Heart left ventricle (tissue), 16 donors: Measurements from ENCODE around the gene CACTIN. TPM values are rescaled to one million over a fixed set of nuclear protein-coding genes. Genes with fewer than 3 reads are reported as not detected.

Experiments
- ATAC-seq, 4 donors: fragments of 200-7000 bp; cut with Tn5 transposase; one replicate each; pipeline ENCODE4 v1.9.1; 2020 to 2022; ENCODE audit warnings: moderate library complexity in 4 of 4, mild to moderate bottlenecking in 3 of 4, moderate number of reproducible peaks in 1 of 4
- DNase-seq, 5 donors: peaks; one replicate each; pipeline ENCODE4 v3.0.0-alpha.2; 2020
- H3K27ac ChIP-seq, 12 donors: fragments of 200-600 bp; sonication (generic) in 4 of 12; one replicate each; pipeline versions ENCODE4 v1.5.0 to v1.8.0; 2016 to 2022; ENCODE audit warnings: mild to moderate bottlenecking in 2 of 12
- H3K27me3 ChIP-seq, 9 donors: fragments of 200-600 bp; sonication (generic) in 2 of 9; one replicate each; pipeline versions ENCODE4 v1.5.1 to v1.8.0; 2016 to 2022; ENCODE audit warnings: mild to moderate bottlenecking in 3 of 9
- H3K36me3 ChIP-seq, 9 donors: fragments of 200-600 bp; sonication (generic) in 2 of 9; one replicate each; pipeline versions ENCODE4 v1.5.0 to v1.8.0; 2018 to 2022; ENCODE audit warnings: mild to moderate bottlenecking in 2 of 9
- H3K4me1 ChIP-seq, 12 donors: fragments of 200-600 bp; sonication (generic) in 4 of 12; one replicate each; pipeline versions ENCODE4 v1.5.0 to v1.8.0; 2016 to 2022; ENCODE audit warnings: mild to moderate bottlenecking in 3 of 12
- H3K4me3 ChIP-seq, 12 donors: fragments of 200-600 bp; sonication (generic) in 4 of 12; one replicate each; pipeline versions ENCODE4 v1.5.0 to v1.8.0; 2017 to 2022; ENCODE audit warnings: mild to moderate bottlenecking in 9 of 12, moderate library complexity in 4 of 12
- H3K9me3 ChIP-seq, 12 donors: fragments of 200-600 bp; sonication (generic) in 4 of 12; one replicate each; pipeline versions ENCODE4 v1.5.0 to v1.8.0; 2016 to 2022; ENCODE audit warnings: mild to moderate bottlenecking in 1 of 12
- CTCF ChIP-seq, 12 donors: fragments of 200-600 bp; sonication (generic) in 4 of 12; IDR thresholded peaks; one replicate each; pipeline versions ENCODE4 v1.5.0 to v1.8.0; 2018 to 2022; ENCODE audit warnings: antibody characterized with exemption in 12 of 12, mild to moderate bottlenecking in 5 of 12
- POLR2A ChIP-seq, 2 donors: fragments of 450-650 bp; IDR thresholded peaks; one replicate each; pipeline ENCODE4 v1.6.1; 2017; ENCODE audit warnings: antibody characterized with exemption in 2 of 2, mild to moderate bottlenecking in 2 of 2, moderate library complexity in 2 of 2
- WGBS, 4 donors: extraction: QIAGEN DNeasy Blood & Tissue Kit in 2 of 4; methylation state at CpG; one replicate each; pipeline versions ENCODE4 v1.1.5 to v1.1.7; 2013 to 2018; 5-methylcytosine and 5-hydroxymethylcytosine counted together
- intact Hi-C, 10 donors: fragments of 100-400 bp; cut with DNase I; formaldehyde crosslinking; loops; one replicate each; pipeline versions ENCODE4 v1.11.1 to v1.14.2; 2022
- long read RNA-seq, 3 donors: library from polyadenylated mRNA; unstranded; transcript quantifications; one replicate each; pipeline ENCODE4 v2.0.0, GENCODE V29; 2020 to 2021
- polyA plus RNA-seq, 2 donors: library from polyadenylated mRNA; stranded (reverse); fragments of 200-250 nt; gene quantifications; one replicate each; pipeline ENCODE4 v1.2.3, GENCODE V29; 2013
- total RNA-seq, 9 donors: library from RNA; depleted of rRNA in 2 of 9; stranded (reverse); fragments of >200 nt in 2 of 9; fragmentation: NEBNext Ultra II Directional in 3 of 9; extraction: Animal tissue kit (Norgen Biotek cat#: 25700) in 3 of 9; gene quantifications; one replicate each; pipeline versions ENCODE4 v1.1.0 to v1.2.4, GENCODE V29; 2016 to 2023
- donor health status: ischemic (EF 13 %, LVEDD 7.1; RV severe dilation, severe dysfunction).
- donor health status: healthy with polysubstance abuse.
- donor health status: DM: no; HTN: yes; CAD: no.
- donor health status: DM: no; HTN: no; CAD: no.
- donor health status: ischemic (EF 25% LVEDD 6.9; RV normal size, moderate dysfunction).
- donor health status: ischemic (EF 25% LVEDD 5.7; RV mildly dilated, moderate dysfunction).
- donor health status: healthy.
- donor health status: DM: yes; HTN: yes; CAD: no.
- donor health status: ischemic (EF 35%, LVEDD 5.7; RV mildly dilated, moderate dysfunction).
- donor health status: nonischemic (EF 11% LVEDD 7.7; RV severe dilation, severe dysfunction).
- donor health status: DM: yes; HTN: yes; CAD: no.
- donor health status: PGD.
- donor health status: ischemic (EF 29% LVEDD 5.4; RV normal size, mild dysfunction).
- donor health status: nonischemic (EF 23%, LVEDD 6.1; RV moderate dilation, normal function).

The CACTIN gene
- 10 to 100 TPM in 8 of 9 donors, 1 to 10 TPM in 1; 9.8 to 23.4 (median 14.1) TPM for total RNA-seq
- polyA plus RNA-seq: 10 to 100 TPM; 11.9 to 20.4 TPM
- long read RNA-seq, donor 1, transcript CACTIN-203 (10 exons, 3,612 nt): major isoform, 13 of 28 reads
- long read RNA-seq, donor 1, partial matches to known transcripts: 5 of 28 reads
- long read RNA-seq, donor 1, other reads (novel, unspliced or antisense): 6 of 28 reads
- long read RNA-seq, donor 2, partial matches to known transcripts: 0 of 1 reads
- long read RNA-seq, donor 2, other reads (novel, unspliced or antisense): 1 of 1 reads
- long read RNA-seq, donor 3, transcript CACTIN-203 (10 exons, 3,612 nt): major isoform, 16 of 33 reads
- long read RNA-seq, donor 3, partial matches to known transcripts: 6 of 33 reads
- long read RNA-seq, donor 3, other reads (novel, unspliced or antisense): 11 of 33 reads

GRCh38 chr19:3626473-3627350 is at the start of gene CACTIN:
Gene CACTIN (minus strand): TSS chr19:3626790. CDS start chr19:3626762, 28 bp downstream.
- DNase-seq: peak; percentile 98 to 100 (median 99)
- Histone ChIP-seq H3K9me3 (no peaks in the 10 kb centered on the region), H3K36me3 (peaks cover 0 to 31% (median 12%) of the 10 kb centered on the region in 9 donors), H3K27me3 (no peaks in the 10 kb centered on the region), H3K4me1 (peaks cover 0 to 28% (median 19%) of the 10 kb centered on the region in 12 donors), H3K27ac (peak within 1 kb of the TSS; percentile 77 to 100 (median 94)), H3K4me3 (peak within 1 kb of the TSS; percentile 78 to 100 (median 88))
- 0% methylated on average over 46 to 80 of the region's 80 CpGs for WGBS, 4 donors
- intact Hi-C loops: loop anchor here in 1 of 10 donors (2.0 kb wide), 1 partner anchor 54 kb away; the partner anchor contains the start of gene HMG20B
- ATAC-seq: peak; percentile 98 to 99 (median 98)
- TF ChIP-seq CTCF (IDR thresholded peaks at IDR 0.05) (peak in 1 of 12 donors; percentile 17), POLR2A (IDR thresholded peaks at IDR 0.05) (peak in 1 of 2 donors; percentile 80)

GRCh38 chr19:3674784-3675543 is 48.4 kb upstream of the CACTIN start:
- intact Hi-C loops: no loop called here
- WGBS, 4 donors: 86 to 88% (median 87%) methylated on average over 13 of the region's 13 CpGs
- H3K27ac ChIP-seq: peak overlapping the region in 2 of 12 donors; percentile 14 to 99

More at GRCh38 chr19:3674784-3675543, 48.4 kb upstream of the CACTIN start:
- Histone ChIP-seq H3K27me3 (no peaks in the 10 kb centered on the region), H3K9me3 (no peaks in the 10 kb centered on the region), H3K4me1 (peaks cover 0 to 43% (median 27%) of the 10 kb centered on the region in 12 donors), H3K36me3 (peaks cover 0 to 6% (median 0%) of the 10 kb centered on the region in 9 donors), H3K4me3 (no peak overlapping the region)
- no peak for DNase-seq
- TF ChIP-seq CTCF (IDR thresholded peaks at IDR 0.05) (no peak), POLR2A (IDR thresholded peaks at IDR 0.05) (no peak)
- ATAC-seq: no peak
